Neutrophil (primary cell): ENCODE data around the gene GTF3C2.

Experiments
- H3K27ac ChIP-seq: fragments of 200-600 bp; sonication (generic); 2 replicates; pipeline ENCODE4 v1.5.1; 2016; ENCODE audit warnings: mild to moderate bottlenecking, moderate library complexity
- H3K27me3 ChIP-seq: fragments of 200-600 bp; sonication (generic); 2 replicates; pipeline ENCODE4 v1.6.0; 2016; ENCODE audit warnings: mild to moderate bottlenecking
- H3K36me3 ChIP-seq: fragments of 200-600 bp; sonication (generic); 2 replicates; pipeline ENCODE4 v1.5.1; 2017
- H3K4me1 ChIP-seq, 2 experiments: fragments of 200-600 bp in 1 of 2; sonication (generic) in 1 of 2; 1 replicate in 1 of 2; 2 replicates in 1 of 2; pipeline versions ENCODE4 v1.5.1 to v1.6.1; 2013 to 2016; ENCODE audit warnings: low read depth in 1 of 2, low read length in 1 of 2, mild to moderate bottlenecking in 1 of 2, moderate library complexity in 1 of 2; ENCODE audit not compliant: control insufficient read depth in 1 of 2, insufficient read depth in 1 of 2
- H3K4me3 ChIP-seq, 2 experiments: fragments of 200-600 bp in 1 of 2; sonication (generic) in 1 of 2; 1 replicate in 1 of 2; 2 replicates in 1 of 2; pipeline ENCODE4 v1.5.1; 2013 to 2016; ENCODE audit warnings: low read depth in 1 of 2, low read length in 1 of 2, mild to moderate bottlenecking in 1 of 2, moderate library complexity in 1 of 2
- H3K9me3 ChIP-seq: fragments of 200-600 bp; sonication (generic); 2 replicates; pipeline ENCODE4 v1.5.1; 2016
- CTCF ChIP-seq: fragments of 200-600 bp; sonication (generic); IDR thresholded peaks from 2 replicates; pipeline ENCODE4 v1.5.1; 2016; ENCODE audit warnings: antibody characterized with exemption

GTF3C2 gene

GRCh38 chr2:27281855-27282559 is 74.6 kb downstream of the GTF3C2 start, which contains the start of gene TRIM54:
Gene TRIM54, plus strand, starts transcription at chr2:27282429. Its CDS starts 303 bp downstream, at chr2:27282732.
- TF ChIP-seq CTCF = no peak
- Histone ChIP-seq H3K36me3 (no peaks in the 10 kb centered on the region), H3K4me1 (no peaks in the 10 kb centered on the region), H3K4me3 (no peak within 1 kb of the TSS), H3K9me3 (no peaks in the 10 kb centered on the region), H3K27me3 (peaks cover 27% of the 10 kb centered on the region), H3K27ac (no peak within 1 kb of the TSS)

- no peak for TF ChIP-seq CTCF
- no peaks in the 10 kb centered on the region for H3K9me3 ChIP-seq
- no peak overlapping the region for H3K4me3 ChIP-seq
- H3K27ac ChIP-seq = no peak overlapping the region
- H3K36me3 ChIP-seq = no peaks in the 10 kb centered on the region
- no peaks in the 10 kb centered on the region for H3K4me1 ChIP-seq
- H3K27me3 ChIP-seq = peaks cover 29% of the 10 kb centered on the region
These were observed 75.1 kb downstream of the GTF3C2 start for GRCh38 chr2:27281442-27281841.

GRCh38 chr2:27280826-27281225 is 75.7 kb downstream of the GTF3C2 start:
- no peaks in the 10 kb centered on the region for H3K36me3 ChIP-seq
- H3K27ac ChIP-seq = no peak overlapping the region
- H3K9me3 ChIP-seq = no peaks in the 10 kb centered on the region
- H3K27me3 ChIP-seq = peaks cover 29% of the 10 kb centered on the region
- H3K4me1 ChIP-seq = no peaks in the 10 kb centered on the region
- no peak for TF ChIP-seq CTCF
- no peak overlapping the region for H3K4me3 ChIP-seq

- peaks cover 29% of the 10 kb centered on the region for H3K27me3 ChIP-seq
- H3K4me1 ChIP-seq = no peaks in the 10 kb centered on the region
- no peak overlapping the region for H3K4me3 ChIP-seq
- TF ChIP-seq CTCF = no peak
- no peaks in the 10 kb centered on the region for H3K9me3 ChIP-seq
- H3K36me3 ChIP-seq = no peaks in the 10 kb centered on the region
- H3K27ac ChIP-seq = no peak overlapping the region
These were observed 78.6 kb downstream of the GTF3C2 start for GRCh38 chr2:27278010-27278409.
